GM19193 (cell line): ENCODE measurements around the gene LRP11.

Experiments used
- POLR2A ChIP-seq: IDR thresholded peaks from 4 replicates; pipeline ENCODE4 v1.6.1; 2011; ENCODE audit not compliant: insufficient read depth, insufficient read length; ENCODE audit errors: extremely low read depth

The LRP11 gene

DNA sequence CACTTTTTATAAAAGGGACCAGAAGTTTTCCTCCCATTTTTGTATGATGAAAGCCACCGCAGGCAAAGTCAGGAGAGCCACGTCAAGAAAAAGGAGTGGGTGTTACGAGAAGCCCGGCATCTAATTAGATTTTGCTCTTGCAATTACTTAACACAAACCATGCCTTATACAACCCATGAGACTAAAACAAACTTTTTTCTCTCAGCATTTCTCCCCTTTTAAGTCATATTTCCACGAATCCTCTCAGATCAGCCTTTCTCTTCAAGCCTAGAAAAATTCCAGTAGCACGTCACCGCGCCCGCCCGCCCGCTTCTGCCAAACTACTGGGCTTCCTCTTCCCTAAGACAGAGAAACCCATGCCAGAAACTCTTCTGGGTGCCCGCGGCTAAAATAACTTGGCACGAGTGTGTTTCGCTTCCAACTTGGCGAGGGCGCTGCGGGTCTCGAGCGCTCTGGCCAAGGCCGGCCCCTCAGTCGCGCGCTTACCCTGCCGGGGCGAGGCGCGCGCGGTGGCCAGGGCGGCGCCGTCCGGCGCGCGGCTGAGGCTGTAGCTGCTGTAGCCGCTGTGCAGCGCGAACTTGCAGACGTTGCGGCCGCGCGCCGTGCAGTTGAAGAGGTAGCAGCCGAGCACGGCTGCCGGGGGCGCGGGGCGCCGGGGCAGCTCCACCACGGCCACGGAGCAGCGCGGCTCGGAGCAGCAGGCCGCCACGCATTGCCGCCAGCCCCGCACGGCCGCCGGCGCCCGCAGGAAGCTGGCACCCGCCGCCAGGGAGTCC lies 1.0 kb downstream of the LRP11 start:
- TF ChIP-seq POLR2A = no peak

DNA sequence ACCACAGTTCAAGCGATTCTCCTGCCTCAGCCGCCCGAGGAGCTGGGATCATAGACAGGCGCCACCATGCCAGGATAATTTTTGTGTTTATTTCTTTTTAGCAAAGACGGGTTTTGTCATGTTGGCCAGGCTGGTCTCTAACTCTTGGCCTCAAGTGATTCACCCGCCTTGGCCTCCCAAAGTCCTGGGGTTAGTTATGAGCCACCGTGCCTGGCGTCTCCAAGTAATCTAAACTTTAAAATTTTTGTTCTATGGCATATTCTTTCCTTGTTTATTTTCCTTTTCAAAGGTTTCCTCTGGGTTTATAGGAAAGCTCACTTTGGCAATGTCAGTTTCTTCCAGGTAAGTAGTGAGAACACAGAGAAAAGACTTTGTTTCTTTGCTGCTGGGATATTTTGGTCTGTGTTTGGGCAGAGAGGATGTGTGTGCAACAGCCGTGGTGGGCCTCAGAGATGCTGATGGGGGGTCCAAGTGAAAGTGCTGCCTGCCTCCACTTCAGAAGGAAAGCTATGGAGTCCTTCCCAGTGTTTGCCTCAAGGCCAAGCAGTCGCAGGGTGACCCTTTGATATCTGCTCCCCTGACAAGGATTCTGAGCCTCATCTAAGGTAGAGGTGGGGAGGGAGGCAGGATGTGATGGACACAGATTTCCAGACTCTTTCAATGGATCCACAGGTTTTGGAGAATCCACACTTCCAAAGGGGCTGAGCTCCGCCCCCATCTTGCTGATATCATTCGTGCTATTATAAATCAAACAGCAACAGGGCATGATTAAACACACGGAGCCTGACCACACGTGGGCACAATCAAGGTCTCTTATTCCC lies 2.3 kb downstream of the LRP11 start:
- no peak for TF ChIP-seq POLR2A

DNA sequence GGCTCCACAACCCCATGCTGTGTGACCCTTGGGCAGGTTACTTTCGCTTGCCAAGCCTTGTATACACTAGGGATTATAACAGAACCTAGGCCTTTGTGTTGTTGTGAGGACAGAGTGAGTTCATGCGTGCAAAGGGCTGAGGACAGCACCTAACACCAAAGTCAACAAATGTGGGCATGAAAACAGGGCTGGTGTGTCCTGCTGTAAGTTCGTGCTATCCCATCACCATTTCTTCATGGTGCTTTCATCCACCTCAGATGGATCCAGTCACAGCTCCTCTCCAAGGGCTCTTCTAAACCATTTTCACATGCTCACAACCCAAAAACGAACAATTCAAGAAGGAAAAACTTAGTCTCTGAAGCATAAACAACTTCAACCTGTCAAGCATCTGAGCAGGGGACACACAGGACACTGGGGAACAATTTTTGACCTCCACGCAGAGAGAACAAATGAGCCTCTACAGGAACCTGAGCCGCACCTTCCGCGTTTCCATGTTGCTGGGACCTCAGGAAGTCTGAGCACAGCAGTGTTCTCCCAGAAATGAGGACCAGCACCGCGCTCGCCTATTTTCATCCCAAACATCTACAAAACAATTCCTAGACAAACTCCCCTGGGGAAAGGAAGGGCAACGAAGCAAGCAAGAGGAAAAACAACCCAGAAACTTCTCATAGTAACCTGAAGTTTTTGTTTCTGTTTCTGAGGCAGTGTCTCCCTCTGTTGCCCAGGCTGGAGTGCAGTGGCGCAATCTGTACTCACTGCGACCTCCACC lies 3.1 kb downstream of the LRP11 start:
- no peak for TF ChIP-seq POLR2A

DNA sequence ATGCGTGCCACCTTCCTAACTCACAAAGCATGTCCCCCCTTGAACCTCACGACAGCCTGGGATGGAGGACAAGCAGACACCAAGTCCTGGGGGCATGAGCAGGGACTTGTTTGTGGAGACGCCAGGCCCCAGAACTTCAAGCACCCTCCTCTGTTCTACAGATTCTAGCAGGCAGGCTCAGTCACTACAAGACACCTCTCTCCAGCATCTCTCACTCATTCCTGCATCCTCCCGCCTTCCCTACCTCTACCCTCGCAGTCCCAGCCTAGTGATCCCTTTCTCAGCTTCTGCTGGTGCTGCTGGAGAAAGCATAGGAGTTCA lies 3.7 kb downstream of the LRP11 start:
- no peak for TF ChIP-seq POLR2A

DNA sequence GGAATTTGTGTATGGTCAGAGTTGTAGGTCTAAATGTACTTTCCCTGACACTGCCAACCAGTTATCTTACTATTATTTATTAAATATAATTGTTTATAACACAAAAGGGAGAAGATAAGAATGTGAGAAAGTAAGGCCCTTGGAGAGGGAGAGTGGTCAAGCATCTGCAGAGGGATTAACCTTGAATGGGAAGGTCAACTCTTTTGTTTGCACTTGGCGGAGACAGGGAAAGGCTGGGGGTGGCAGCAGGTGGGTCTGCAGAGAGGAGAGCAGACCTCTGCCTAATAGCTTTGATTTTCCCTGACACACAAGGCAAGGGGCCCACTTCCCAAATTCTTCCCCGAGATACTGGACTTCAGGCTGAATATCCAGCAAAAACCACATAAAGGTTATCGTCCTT lies 4.2 kb downstream of the LRP11 start:
- no peak for TF ChIP-seq POLR2A

DNA sequence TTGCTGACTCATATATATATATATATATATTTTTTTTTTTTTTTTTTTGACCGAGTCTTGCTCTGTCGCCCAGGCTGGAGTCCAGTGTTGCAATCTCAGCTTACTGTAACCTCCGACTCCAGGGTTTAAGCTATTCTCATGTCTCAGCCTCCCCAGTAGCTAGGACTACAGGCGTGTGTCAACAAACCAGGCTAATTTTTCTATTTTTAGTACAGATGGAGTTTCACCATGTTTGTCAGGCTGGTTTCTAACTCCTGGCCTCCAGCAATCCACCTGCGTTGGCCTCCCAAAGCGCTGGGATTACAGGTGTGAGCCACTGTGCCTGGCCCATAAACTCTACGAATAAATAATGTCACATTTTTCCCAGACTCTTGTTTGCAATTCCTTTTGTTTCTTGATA lies 4.8 kb downstream of the LRP11 start:
- TF ChIP-seq POLR2A = no peak

DNA sequence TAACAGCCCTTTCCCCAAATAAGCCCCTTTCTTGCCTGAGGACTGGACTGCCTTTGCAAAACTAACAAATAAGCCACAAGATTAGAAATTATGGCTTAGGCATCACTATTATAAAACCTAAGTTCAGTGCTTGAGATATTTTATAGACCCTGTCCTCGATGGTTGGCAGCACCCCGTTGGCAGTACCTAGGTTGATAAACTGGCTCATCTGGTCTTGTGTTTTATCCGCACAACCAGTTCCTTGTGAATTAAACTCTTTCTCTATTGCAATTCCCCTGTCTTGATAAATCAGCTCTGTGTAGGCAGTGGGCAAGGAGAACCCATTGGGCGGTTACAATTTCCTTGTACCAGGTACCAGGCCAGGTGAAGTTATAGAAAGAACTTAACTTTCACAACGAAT lies 6.6 kb downstream of the LRP11 start:
- no peak for TF ChIP-seq POLR2A

DNA sequence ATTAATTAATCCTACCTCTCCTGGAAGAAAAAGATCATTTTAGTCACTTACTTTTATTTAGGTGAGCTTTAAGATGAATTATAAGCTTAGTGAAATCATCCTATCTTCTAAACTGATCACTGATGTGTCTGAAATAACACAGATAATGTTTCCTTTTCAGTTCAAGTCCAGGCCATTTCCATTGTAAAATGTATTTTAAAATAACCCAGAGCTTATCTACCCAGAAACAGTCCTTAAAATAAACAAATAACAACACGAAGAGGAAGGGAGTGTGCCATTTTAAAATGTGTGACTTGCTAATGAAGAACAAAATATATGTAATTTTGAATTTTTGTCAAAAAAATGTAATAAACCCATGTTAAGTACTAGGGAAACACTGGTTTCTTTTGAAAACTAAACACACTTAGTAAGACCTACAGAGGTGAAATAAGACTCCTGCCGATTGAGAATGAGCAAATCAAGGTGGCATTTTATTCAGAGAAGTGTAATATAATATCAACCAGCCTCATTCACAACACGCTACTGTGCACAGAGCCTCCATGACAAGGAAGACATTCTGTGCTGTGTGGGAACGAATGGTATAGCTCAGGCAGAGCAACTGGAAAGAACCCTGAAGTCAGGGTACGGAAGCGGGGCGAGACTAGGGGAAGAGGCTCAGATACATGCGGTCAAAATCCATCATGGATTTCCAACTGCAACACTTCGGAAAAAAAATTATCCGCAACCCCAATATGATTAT lies 7.7 kb downstream of the LRP11 start:
- no peak for TF ChIP-seq POLR2A

DNA sequence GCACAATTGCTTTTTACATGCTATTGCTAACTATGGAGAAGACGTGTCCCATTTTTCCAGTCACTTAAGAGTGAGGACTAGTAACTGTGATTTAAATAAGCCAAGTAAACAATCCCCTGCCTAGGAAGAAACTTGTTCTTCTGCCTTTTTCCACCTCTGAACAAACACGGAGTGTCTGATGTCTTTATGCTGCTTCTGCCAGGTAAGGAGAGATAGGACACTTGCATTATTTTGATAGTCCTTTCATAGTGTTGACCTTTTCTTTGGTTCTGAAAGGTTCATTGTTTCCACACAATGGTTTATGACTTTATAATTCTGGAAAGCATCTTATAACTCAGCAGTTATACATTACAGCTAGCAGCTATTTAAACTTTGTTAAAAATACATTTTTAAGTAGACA lies 8.4 kb downstream of the LRP11 start:
- no peak for TF ChIP-seq POLR2A

DNA sequence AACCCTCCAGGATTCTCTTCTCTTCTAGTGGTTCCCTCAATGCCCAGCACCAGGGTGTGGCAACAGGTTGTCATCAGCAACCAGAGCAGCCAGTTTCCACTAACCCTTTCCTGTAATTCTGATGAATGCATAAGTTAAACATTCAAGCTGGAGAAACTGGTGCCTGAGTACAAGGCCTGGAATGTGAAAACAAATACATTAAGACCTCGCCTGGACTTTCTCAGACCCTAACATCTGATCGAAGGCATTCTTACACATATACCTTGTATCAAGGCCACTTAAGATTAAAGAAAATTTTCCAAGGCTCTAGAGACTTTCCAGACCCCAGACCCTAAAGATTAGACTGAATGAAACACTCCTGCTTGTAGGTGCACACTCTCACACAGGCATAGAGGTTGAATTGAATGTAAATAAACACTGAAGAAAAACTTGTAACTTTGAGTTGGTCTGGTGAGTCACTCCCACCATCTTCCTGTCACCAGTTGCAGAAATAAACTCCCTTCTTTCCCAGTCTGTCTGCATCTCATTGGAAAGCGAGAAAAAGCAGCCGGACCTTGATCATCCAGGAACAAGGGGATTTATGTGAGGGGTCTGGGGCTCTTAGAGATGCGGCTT lies 9.0 kb downstream of the LRP11 start:
- TF ChIP-seq POLR2A = no peak

DNA sequence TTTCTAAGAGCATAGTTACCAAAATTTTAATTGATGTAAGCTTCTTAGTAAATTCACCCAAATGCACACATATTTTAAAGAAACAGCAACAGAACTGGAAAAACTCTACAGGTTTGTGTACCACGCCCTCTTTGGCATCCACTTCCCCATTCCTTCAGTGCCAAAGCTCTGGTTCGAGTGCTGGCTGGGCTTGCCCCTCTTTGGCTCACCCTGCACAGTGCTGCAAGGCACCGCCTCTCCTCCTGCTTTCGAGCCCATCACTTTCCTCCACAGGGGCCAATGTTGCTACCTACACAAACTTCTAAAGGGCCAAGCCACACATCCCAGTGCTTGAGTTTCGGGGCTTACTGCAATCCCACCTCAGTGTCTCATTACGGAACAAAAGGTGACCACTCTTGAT lies 9.6 kb downstream of the LRP11 start:
- TF ChIP-seq POLR2A = no peak

DNA sequence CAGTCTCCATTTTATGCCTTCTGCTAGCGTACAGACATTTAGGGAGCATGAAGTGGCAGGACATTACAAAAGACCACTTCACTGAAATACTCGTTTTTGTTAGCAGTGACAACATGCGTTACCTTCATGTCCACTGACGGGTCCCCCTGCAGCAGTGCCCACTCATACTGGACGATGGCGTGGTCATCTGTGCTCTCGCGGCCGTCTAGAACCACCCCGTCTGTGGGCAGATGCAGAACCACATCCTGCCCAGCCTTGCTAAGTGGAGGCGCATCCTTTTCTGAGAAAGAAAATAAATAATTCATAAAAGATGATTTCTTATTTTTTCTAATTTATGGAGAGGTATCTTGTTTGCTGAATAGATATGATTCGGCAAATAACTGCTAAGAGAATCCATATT lies 11.3 kb downstream of the LRP11 start:
- TF ChIP-seq POLR2A = no peak

DNA sequence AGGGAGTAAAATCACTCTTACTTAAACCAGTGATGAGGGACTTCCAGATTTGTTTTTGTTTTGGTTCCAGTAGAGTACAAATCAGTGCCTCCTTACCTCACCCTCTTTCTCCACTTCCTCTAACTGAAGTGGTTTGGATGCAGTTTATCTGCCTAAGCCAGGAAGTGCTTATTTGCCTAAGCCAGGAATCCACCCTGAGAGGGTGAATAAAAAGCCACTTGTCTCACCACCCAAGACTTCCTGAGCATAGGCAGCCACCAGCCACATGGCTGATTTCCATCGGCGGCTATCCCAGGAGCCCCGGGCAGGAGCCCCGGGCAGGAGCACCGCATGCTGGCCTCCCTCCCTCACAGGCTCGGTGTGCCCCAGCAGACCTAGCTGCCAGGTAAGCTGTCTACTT lies 12.0 kb downstream of the LRP11 start:
- TF ChIP-seq POLR2A = no peak

DNA sequence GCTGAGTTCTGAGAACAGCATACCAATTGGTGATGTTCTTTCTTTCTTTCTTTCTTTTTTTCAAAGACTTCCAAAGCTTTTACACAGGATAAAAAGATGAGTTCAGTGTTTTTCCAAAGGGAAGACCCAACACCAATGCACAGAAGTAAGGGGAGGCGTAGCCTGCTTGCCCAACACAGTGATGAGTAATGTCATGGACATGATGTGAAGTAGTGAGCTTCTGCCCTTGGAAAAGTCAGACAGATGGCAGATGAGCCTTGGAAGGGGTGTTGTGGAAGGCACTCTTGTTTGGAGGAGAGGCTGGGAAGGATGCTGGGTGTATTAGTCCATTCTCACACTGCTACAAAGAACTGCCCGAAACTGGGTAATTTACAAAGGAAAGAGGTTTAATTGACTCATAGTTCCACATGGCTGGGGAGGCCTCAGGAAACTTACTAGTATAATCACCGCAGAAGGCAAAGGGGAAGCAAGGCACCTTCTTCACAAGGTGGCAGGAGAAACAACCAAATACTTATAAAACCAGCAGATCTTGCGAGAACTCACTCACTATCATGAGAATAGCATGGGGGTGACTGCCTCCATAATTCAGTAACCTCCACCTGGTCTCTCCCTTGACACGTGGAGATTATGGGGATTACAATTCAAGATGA lies 12.6 kb downstream of the LRP11 start:
- TF ChIP-seq POLR2A = no peak
